ENCODE results near the gene GAB4.
"Not testable (repeated sequence)": the region's sequence is repeated elsewhere in the genome, so short reads cannot be mapped to it uniquely, and the experiment has no call there.

The GAB4 gene, protein sequence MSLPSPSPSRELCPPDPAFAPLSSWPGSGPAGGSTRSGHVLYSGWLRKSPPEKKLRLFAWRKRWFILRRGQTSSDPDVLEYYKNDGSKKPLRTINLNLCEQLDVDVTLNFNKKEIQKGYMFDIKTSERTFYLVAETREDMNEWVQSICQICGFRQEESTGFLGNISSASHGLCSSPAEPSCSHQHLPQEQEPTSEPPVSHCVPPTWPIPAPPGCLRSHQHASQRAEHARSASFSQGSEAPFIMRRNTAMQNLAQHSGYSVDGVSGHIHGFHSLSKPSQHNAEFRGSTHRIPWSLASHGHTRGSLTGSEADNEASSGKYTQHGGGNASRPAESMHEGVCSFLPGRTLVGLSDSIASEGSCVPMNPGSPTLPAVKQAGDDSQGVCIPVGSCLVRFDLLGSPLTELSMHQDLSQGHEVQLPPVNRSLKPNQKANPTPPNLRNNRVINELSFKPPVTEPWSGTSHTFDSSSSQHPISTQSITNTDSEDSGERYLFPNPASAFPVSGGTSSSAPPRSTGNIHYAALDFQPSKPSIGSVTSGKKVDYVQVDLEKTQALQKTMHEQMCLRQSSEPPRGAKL

GRCh38 chr22:17007852-17008731, at the start of gene GAB4:
Gene GAB4, minus strand, starts transcription at chr22:17008222. Its CDS starts 108 bp downstream, at chr22:17008114.
- DNase-seq: no peak

DNA sequence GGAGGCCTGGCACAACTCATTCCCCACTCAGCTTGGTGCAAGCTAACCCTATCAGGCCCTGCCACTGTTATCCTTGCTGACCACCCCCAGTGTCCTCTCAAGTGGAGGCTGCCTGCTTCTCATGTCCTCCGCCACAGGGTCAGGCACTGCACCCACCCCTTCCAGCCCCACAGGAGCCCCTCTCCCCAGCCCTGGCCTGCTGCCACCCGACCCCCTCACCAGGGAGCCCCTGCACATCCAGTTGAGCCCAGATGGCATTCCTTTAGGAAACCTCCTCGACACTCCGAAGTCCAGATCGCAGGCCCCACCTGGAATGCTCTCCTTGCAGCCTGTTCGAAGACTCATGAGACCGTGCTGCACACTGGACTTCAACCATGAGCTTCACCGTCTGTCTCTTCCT, 48.8 kb upstream of the GAB4 start:
- no peak for DNase-seq

DNA sequence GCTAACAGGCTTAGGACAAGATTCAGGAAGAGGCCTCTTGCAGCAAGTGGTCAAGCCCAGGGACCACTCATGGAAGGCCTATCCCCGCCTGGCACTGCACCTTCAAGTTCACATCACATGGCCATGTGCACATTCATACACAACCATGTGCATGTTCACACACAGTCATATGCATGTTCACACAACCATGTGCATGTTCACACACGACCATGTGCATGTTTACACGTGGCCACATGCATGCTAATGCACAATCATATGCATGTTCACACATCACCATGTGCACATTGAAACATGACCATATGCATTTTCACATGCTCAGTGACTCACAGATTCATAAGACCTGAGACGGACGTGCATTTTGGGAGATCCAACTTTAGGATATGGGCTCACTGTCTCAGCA, 48.0 kb upstream of the GAB4 start:
- no peak for DNase-seq

DNA sequence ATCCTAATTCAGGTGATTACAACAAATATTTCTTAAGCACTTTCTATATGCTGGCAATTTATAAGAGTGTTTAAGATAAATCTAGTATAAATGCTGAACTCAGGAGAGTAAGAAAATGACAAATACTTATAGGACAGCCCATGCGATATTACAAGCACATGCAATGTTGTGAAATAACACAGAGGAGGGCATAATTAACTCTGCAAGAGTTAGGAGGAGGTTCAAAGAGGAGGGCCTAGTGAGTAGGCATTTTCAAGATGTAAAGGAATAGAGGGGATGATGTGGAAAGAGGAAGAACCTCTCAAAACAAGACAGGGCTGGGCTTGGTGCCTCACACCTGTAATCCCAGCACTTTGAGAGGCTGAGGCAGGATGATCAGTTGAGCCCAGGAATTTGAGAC, 39.6 kb upstream of the GAB4 start:
- DNase-seq: peak; percentile 35

DNA sequence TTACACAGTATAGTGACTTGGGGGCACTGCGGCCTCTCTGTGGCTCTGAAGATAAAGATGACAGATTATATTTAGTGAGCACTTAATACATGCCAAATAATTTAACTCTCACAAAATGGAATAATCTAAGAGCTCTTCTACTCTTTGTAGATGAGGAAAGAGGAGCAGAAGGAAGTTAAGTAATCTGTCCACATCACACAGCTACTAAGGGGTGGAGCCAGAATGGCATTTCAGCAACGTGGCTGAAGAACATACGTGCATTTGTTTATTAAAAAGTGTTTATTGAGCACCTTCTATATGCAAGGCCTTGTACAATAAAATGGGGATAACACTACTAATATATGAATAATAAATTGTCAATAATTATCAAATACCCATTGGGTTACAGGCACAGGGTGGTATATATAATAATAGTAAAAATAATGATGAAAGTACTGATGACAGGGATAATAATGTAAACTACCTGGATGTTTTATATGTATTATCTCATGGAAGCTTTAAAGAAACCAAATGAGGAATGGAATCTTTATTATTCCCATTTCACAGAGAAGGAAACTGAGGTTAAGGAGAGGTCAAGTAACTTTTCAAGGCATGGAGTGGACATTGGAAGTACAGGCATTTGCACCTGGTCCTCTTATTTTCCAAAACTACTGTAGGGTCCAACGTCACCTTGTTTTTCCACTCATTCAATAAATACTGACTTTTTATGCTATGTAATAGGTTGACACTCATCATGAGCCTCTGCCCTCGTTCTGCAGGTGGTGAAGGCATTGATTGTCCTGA, 38.7 kb upstream of the GAB4 start:
- DNase-seq: peak; percentile 57

GRCh38 chr22:17043521-17043920, 35.5 kb upstream of the GAB4 start:
- no peak for DNase-seq

GRCh38 chr22:17036842-17037711, 29.1 kb upstream of the GAB4 start:
- DNase-seq: not testable (repeated sequence)

GRCh38 chr22:17035976-17036841, 28.2 kb upstream of the GAB4 start:
- DNase-seq: not testable (repeated sequence)

- no peak for DNase-seq
Observed at GRCh38 chr22:17035246-17035645, 27.2 kb upstream of the GAB4 start.

DNA sequence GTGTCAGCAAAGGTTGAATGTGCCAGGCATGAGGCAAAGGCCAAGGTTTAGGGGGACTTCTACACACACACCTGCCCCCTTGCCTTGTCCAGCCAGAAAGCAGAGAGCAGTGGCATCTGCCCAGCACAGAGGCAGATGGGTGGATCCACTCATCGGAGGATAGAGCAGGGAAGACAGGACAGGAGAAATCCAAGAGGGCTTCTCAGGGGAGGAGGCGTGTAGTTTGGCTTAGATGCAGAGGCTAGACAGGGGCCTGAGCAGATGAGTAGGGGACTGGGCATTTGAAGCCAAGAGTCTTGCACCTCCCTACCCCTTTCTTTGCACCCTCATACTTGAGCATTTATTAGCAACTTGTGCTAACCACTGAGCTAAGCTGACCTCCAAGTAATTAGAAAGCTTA, 26.5 kb upstream of the GAB4 start:
- not testable (repeated sequence) for DNase-seq

DNA sequence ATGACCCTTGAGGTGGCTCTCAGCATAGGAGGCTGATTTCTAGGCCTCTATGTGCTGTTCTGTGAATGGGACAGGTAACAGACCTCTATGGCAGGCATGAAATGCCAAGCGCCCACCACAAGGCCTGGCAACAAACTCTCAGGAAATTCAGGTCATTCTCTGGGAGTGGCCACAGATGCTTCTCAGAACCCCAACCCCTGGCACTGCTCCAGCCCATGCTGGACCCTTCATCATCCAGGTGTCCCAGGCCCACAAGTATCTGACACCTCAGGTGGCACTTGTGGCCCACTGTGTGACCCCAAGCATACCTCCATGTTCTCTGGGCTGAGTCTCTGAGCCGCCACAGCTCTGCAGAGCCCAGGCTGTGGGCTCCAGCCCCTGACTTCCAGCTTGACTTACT, 24.3 kb upstream of the GAB4 start:
- not testable (repeated sequence) for DNase-seq

DNA sequence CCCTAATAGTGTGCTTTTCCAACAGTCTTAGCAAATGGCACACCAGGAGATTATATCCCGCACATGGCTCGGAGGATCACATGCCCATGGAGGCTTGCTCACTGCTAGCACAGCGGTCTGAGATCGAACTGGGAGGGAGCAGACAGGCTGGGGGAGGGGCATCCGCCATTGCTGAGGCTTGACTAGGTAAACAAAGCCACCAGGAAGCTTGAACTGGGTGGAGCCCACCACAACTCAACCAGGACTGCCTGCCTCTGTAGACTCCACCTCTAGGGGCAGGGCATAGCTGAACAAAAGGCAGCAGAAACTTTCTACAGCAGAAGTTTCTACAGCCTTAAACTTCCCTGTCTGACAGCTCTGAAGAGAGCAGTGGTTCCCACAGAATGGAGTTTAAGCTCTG, 16.4 kb upstream of the GAB4 start:
- DNase-seq: not testable (repeated sequence)

- DNase-seq: not testable (repeated sequence)
Observed at GRCh38 chr22:17015552-17015951, 7.5 kb upstream of the GAB4 start.

- not testable (repeated sequence) for DNase-seq
Observed at GRCh38 chr22:17014101-17014440, 6.0 kb upstream of the GAB4 start.

GRCh38 chr22:17013396-17014100, 5.5 kb upstream of the GAB4 start:
- DNase-seq: no peak

- no peak for DNase-seq
Observed at GRCh38 chr22:17012267-17012666, 4.2 kb upstream of the GAB4 start.

DNA sequence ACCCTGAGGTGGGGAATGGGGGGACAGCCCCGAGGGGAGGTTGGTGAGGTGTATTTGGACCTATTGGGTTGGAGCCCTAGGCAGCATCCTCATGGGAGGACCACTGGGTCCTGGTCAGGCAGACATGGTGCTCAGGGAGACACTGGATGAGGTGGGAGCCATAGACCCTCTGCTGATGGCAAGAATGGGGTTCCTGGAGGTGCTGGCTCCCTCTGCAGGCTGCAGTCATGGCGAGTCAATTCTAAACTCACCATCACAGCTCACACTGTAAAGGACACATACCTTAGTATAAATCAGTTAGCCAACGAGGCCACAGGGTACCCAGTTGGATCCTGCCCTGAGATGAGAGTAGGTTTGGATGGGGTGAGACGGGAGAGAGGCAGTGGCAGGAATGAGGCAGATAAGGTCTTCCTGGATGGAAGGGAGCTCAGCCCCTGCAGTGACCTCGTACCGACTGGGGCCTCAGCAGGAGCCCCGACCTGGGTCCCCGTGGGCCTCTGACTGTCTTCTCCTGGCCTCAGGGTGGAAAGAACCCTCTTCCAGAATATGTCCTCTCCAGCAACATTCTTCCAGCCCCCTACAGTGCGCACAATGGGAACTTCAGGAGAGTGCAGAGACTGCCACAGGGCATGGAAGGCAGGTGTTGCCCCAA, 1.7 kb upstream of the GAB4 start:
- no peak for DNase-seq

GRCh38 chr22:17007257-17007656, 765 bp downstream of the GAB4 start:
- DNase-seq: no peak

DNA sequence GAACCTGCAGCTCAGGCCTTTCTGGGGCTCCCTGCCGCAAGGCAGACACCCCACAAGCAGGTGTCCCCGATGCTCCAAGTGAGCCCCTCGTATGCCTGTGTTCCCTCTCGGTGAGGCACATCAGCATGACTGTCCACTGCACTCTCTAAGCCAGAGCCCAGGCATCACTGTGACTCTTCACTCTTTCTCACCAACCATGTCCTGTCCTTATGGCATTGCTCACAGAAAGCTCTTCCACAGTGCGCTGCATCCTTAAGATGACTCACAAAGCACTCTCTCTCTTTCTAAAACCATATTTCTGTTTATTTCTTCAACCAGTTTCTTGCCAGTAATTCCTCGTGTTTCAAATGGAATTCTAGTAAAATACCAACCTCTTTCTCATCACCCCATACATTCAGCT, 18.1 kb downstream of the GAB4 start:
- DNase-seq: no peak

DNA sequence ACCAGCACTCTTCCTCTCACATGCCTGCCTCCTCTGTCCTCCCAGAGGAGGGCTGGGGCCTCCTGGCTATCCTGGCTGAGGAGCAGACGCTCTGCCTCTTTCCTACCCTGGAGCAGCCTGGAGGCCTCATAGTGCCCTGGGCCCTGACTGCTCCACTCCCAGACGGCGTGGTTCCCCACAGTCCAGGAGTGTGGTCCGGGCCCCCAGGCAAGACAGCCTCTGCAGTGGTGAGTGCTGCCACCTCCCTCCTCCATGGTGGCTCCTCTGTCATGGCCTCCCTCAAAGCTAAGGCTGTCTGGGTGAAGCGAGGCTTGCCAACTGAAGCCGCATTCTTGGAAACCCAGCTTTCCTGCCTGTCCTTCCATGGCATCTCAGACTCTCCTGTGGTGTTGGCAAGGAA, 19.8 kb downstream of the GAB4 start:
- DNase-seq: no peak

All from inflammatory macrophage treated with lipopolysaccharide for 4 hours (primary cell).